ENCODE data around the gene FKBP15.

DNA sequence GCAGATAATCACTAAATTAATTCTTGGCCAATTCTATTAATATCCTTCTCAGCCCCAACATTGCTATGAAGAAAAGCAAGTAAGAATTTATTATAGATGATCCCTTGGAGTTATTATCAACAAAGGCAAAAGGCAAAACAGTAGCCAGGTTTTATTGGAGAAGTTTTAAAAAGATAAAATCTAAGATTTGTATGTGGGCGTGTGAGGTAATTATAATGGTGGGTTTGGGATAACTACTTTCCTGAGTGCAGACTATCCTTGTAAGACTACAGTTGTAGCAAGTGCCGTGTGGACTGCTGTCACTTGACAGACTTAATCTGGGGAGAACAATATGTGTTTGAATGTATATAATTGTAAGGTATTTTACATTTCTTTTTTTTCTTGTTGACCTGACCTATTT is 23.5 kb upstream of the FKBP15 start:
- TF ChIP-seq ZNF776 (tag by site-specific recombination; IDR thresholded peaks at IDR 0.05; ENCODE audit: borderline replicate concordance) (no peak), ZFP37 (tag by site-specific recombination; IDR thresholded peaks at IDR 0.05) (no peak), ZBTB11 (tag by site-specific recombination; conservative IDR thresholded peaks at IDR 0.05; ENCODE audit: low read depth) (no peak), ZNF16 (tag by site-specific recombination; IDR thresholded peaks at IDR 0.05; ENCODE audit: low read depth) (no peak), ATF2 (tag by site-specific recombination; IDR thresholded peaks at IDR 0.05; ENCODE audit: low read depth) (no peak), ZNF501 (tag by site-specific recombination; IDR thresholded peaks at IDR 0.05) (no peak), ZNF449 (tag by site-specific recombination; IDR thresholded peaks at IDR 0.05) (no peak)

Measured in HEK293 (cell line).